GM23338 (cell line): ENCODE measurements around the gene MID1. TPM values are rescaled to one million over a fixed set of nuclear protein-coding genes. Genes with fewer than 3 reads are reported as not detected.

Source experiments
- ATAC-seq: fragments of 200-7000 bp; cut with Tn5 transposase; 3 replicates; pipeline ENCODE4 v1.9.1; 2020
- DNase-seq: peaks from one replicate; pipeline ENCODE4 v3.0.0-alpha.2; 2015; ENCODE audit warnings: low spot score
- H2AFZ ChIP-seq: fragments of 200-600 bp; sonication (generic); 2 replicates; pipeline ENCODE4 v1.8.0; 2016; ENCODE audit warnings: antibody characterized with exemption, mild to moderate bottlenecking, moderate library complexity
- H3F3A ChIP-seq: fragments of 200-600 bp; sonication (generic); replicated peaks from 2 replicates; pipeline ENCODE4 v1.8.0; 2017; ENCODE audit warnings: antibody characterized with exemption, mixed run types, low read depth
- H3K27ac ChIP-seq: fragments of 200-600 bp; sonication (generic); 2 replicates; pipeline ENCODE4 v1.6.1; 2016; ENCODE audit warnings: low read depth
- H3K27me3 ChIP-seq: fragments of 200-600 bp; sonication (generic); 2 replicates; pipeline ENCODE4 v1.8.0; 2016; ENCODE audit warnings: mild to moderate bottlenecking, mixed run types, moderate library complexity; ENCODE audit not compliant: insufficient read depth
- H3K36me3 ChIP-seq: fragments of 200-600 bp; sonication (generic); 2 replicates; pipeline ENCODE4 v1.8.0; 2016; ENCODE audit warnings: mild to moderate bottlenecking; ENCODE audit not compliant: insufficient read depth
- H3K4me1 ChIP-seq: fragments of 200-600 bp; sonication (generic); 2 replicates; pipeline ENCODE4 v1.8.0; 2016; ENCODE audit warnings: mild to moderate bottlenecking, moderate library complexity; ENCODE audit not compliant: insufficient read depth
- H3K4me2 ChIP-seq: fragments of 200-600 bp; sonication (generic); 2 replicates; pipeline ENCODE4 v1.7.1; 2017; ENCODE audit warnings: mixed run types
- H3K4me3 ChIP-seq: fragments of 200-600 bp; sonication (generic); 2 replicates; pipeline ENCODE4 v1.6.1; 2016; ENCODE audit warnings: mixed run types
- H3K79me2 ChIP-seq: fragments of 200-600 bp; sonication (generic); replicated peaks from 2 replicates; pipeline ENCODE4 v1.8.0; 2017; ENCODE audit warnings: mild to moderate bottlenecking; ENCODE audit not compliant: insufficient read depth
- H3K9me2 ChIP-seq: fragments of 200-600 bp; sonication (generic); 2 replicates; pipeline ENCODE4 v1.8.0; 2017; ENCODE audit not compliant: insufficient read depth
- H4K20me1 ChIP-seq: fragments of 200-600 bp; sonication (generic); replicated peaks from 2 replicates; pipeline ENCODE4 v1.8.0; 2017; ENCODE audit warnings: mild to moderate bottlenecking; ENCODE audit not compliant: insufficient read depth
- H3K27ac Mint-ChIP-seq: 2 replicates; pipeline ENCODE4 v1.8.0; 2020; ENCODE audit warnings: inconsistent platforms, mild to moderate bottlenecking, moderate library complexity, mixed read lengths
- H3K27me3 Mint-ChIP-seq: 3 replicates; pipeline ENCODE4 v1.8.0; 2022; ENCODE audit warnings: low read depth, mild to moderate bottlenecking, moderate library complexity, mixed read lengths, inconsistent platforms; ENCODE audit not compliant: insufficient read depth, poor library complexity
- H3K36me3 Mint-ChIP-seq: 3 replicates; pipeline ENCODE4 v1.8.0; 2021; ENCODE audit warnings: low read depth, mild to moderate bottlenecking, inconsistent platforms, moderate library complexity, mixed read lengths
- H3K4me1 Mint-ChIP-seq: 3 replicates; pipeline ENCODE4 v1.8.0; 2020; ENCODE audit warnings: mild to moderate bottlenecking, inconsistent platforms, mixed read lengths
- H3K4me3 Mint-ChIP-seq: 3 replicates; pipeline ENCODE4 v1.8.0; 2021; ENCODE audit warnings: moderate library complexity, mild to moderate bottlenecking, inconsistent platforms, mixed read lengths
- H3K9me3 Mint-ChIP-seq: 3 replicates; pipeline ENCODE4 v1.8.0; 2020; ENCODE audit warnings: moderate library complexity, mild to moderate bottlenecking, inconsistent platforms, mixed read lengths
- EZH2 ChIP-seq: fragments of 200-600 bp; sonication (generic); IDR thresholded peaks from one replicate; pipeline ENCODE4 v1.8.0; 2017; ENCODE audit warnings: antibody characterized with exemption, mild to moderate bottlenecking, low read depth; ENCODE audit not compliant: unreplicated experiment
- JUNB ChIP-seq: IDR thresholded peaks from one replicate; pipeline ENCODE4 v1.6.1; 2016; ENCODE audit warnings: antibody characterized with exemption; ENCODE audit not compliant: unreplicated experiment
- STAT1 ChIP-seq: IDR thresholded peaks from one replicate; pipeline ENCODE4 v1.6.1; 2016; ENCODE audit warnings: antibody characterized with exemption; ENCODE audit not compliant: unreplicated experiment
- ZNF114 ChIP-seq: fragments of 250-450 bp; sonication (Bioruptor Pico); IDR thresholded peaks from 2 replicates; pipeline ENCODE4 v1.5.0; 2020; ENCODE audit warnings: mild to moderate bottlenecking, moderate library complexity
- polyA plus RNA-seq: library from polyadenylated mRNA; unstranded; fragments of >200 nt; fragmentation: Nextera tagmentation; extraction: Ambion mirVana; gene quantifications from 2 replicates; pipeline ENCODE4 v1.2.1, GENCODE V29; 2016
- total RNA-seq: library from RNA; depleted of rRNA; stranded (reverse); fragments of >200 nt; shearing (Covaris generic); gene quantifications from 2 replicates; pipeline ENCODE4 v1.2.3, GENCODE V29; 2014
- TF ChIP-seq, protein P1 (sequence below), 2 experiments: fragments of 200-600 bp in 1 of 2; sonication (generic) in 1 of 2; conservative IDR thresholded peaks; 2 replicates each; pipeline versions ENCODE4 v1.5.1 to v1.6.1; 2016 to 2017; ENCODE audit warnings: antibody characterized with exemption in 2 of 2, low read depth in 2 of 2, mild to moderate bottlenecking in 2 of 2, moderate library complexity in 1 of 2
- TF ChIP-seq, protein P2 (sequence below): IDR thresholded peaks from one replicate; pipeline ENCODE4 v1.6.1; 2018; ENCODE audit warnings: antibody characterized with exemption; ENCODE audit not compliant: unreplicated experiment

The MID1 gene
- total and polyA plus RNA-seq, 2 experiments from 2014 or later: 27.2 to 39.3 TPM

DNA sequence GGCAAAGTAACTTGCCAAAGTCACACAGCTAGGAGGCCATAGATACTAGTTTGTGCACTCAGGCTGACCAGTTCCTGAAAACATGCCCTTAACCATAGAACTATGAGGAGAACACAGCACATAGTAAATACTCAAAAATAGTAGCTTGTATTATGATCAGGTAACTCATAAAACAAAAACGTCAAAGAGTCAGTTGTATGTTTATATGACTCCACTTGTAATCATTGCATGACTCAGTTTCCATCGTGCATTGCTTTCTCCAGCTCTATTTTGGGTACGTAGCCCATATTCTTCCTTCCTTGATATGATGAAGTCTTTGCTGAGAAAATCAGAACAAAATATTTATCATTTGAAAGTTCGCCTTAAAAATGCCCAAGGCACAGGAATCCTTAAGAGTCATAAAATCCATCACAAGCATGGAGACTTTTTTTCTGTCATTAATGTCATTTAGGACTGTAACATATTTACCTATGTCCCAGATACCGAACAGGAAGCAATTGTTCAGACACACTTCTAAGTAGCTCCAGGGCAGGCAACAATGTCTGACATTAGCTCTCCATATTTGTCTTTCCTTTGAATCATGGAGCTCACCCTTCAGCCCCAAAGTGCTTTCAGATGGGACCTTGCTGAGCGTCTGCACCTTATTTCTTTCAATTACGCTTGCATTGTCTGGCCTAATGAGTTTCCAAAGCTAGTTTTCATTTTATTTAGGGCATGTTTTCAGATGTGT, 11.2 kb upstream of the MID1 start:
- no peak overlapping the region for H3K27ac Mint-ChIP-seq
- no peaks in the 10 kb centered on the region for H4K20me1 ChIP-seq
- peaks cover 24% of the 10 kb centered on the region for H3K4me1 ChIP-seq
- no peak overlapping the region for H3K27ac ChIP-seq
- H3K4me1 Mint-ChIP-seq: peaks cover 16% of the 10 kb centered on the region
- no peaks in the 10 kb centered on the region for H3K27me3 Mint-ChIP-seq
- no peaks in the 10 kb centered on the region; the same call in 2 of the 3 replicates for H3K36me3 Mint-ChIP-seq
- TF ChIP-seq, protein P1, sequence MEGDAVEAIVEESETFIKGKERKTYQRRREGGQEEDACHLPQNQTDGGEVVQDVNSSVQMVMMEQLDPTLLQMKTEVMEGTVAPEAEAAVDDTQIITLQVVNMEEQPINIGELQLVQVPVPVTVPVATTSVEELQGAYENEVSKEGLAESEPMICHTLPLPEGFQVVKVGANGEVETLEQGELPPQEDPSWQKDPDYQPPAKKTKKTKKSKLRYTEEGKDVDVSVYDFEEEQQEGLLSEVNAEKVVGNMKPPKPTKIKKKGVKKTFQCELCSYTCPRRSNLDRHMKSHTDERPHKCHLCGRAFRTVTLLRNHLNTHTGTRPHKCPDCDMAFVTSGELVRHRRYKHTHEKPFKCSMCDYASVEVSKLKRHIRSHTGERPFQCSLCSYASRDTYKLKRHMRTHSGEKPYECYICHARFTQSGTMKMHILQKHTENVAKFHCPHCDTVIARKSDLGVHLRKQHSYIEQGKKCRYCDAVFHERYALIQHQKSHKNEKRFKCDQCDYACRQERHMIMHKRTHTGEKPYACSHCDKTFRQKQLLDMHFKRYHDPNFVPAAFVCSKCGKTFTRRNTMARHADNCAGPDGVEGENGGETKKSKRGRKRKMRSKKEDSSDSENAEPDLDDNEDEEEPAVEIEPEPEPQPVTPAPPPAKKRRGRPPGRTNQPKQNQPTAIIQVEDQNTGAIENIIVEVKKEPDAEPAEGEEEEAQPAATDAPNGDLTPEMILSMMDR (conservative IDR thresholded peaks at IDR 0.05; ENCODE audit: low read depth in 2 of 2): no peak
- TF ChIP-seq STAT1 (no peak), JUNB (no peak), ZNF114 (CRISPR knock-in tag) (no peak)
- no peaks in the 10 kb centered on the region for H3K9me2 ChIP-seq
- H3F3A ChIP-seq: no peaks in the 10 kb centered on the region
- H3K79me2 ChIP-seq: no peaks in the 10 kb centered on the region
- no peaks in the 10 kb centered on the region for H3K36me3 ChIP-seq
- H3K4me3 ChIP-seq: no peak overlapping the region
- no peak overlapping the region for H2AFZ ChIP-seq
- DNase-seq (no peak), ATAC-seq (no peak)
- no peak overlapping the region for H3K4me2 ChIP-seq
- H3K9me3 Mint-ChIP-seq: peaks cover 7% of the 10 kb centered on the region; the same call in 2 of the 3 replicates
- no peaks in the 10 kb centered on the region for H3K27me3 ChIP-seq
- H3K4me3 Mint-ChIP-seq: no peak overlapping the region

DNA sequence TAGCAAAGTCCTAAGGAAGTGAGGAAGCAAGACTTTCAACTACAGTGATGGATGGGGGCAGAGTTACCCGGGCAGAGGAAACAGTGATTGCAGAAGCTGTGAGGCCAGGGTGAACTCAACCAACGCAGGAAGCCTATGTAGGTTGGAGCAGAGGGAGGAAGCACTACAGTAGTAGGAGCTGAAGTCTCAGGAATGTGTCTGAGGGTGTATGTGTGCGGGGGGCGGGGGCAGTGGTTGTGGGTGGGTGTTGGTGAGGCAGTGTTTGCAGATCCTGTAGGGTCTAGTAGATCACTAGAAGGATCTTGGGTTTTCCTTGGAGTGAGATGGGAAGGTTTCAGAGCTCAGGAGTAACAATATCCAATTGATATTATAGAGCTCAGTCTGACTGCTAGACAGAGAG, 9.9 kb upstream of the MID1 start:
- TF ChIP-seq EZH2: no peak
- TF ChIP-seq, protein P2, sequence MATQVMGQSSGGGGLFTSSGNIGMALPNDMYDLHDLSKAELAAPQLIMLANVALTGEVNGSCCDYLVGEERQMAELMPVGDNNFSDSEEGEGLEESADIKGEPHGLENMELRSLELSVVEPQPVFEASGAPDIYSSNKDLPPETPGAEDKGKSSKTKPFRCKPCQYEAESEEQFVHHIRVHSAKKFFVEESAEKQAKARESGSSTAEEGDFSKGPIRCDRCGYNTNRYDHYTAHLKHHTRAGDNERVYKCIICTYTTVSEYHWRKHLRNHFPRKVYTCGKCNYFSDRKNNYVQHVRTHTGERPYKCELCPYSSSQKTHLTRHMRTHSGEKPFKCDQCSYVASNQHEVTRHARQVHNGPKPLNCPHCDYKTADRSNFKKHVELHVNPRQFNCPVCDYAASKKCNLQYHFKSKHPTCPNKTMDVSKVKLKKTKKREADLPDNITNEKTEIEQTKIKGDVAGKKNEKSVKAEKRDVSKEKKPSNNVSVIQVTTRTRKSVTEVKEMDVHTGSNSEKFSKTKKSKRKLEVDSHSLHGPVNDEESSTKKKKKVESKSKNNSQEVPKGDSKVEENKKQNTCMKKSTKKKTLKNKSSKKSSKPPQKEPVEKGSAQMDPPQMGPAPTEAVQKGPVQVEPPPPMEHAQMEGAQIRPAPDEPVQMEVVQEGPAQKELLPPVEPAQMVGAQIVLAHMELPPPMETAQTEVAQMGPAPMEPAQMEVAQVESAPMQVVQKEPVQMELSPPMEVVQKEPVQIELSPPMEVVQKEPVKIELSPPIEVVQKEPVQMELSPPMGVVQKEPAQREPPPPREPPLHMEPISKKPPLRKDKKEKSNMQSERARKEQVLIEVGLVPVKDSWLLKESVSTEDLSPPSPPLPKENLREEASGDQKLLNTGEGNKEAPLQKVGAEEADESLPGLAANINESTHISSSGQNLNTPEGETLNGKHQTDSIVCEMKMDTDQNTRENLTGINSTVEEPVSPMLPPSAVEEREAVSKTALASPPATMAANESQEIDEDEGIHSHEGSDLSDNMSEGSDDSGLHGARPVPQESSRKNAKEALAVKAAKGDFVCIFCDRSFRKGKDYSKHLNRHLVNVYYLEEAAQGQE: no peak
- Histone ChIP-seq H3K9me2 (no peaks in the 10 kb centered on the region), H3K27me3 (no peaks in the 10 kb centered on the region), H3K4me3 (no peak overlapping the region), H3K36me3 (no peaks in the 10 kb centered on the region), H4K20me1 (no peaks in the 10 kb centered on the region), H3F3A (no peaks in the 10 kb centered on the region), H3K27ac (no peak overlapping the region), H3K4me1 (peaks cover 16% of the 10 kb centered on the region), H3K79me2 (no peaks in the 10 kb centered on the region), H3K4me2 (no peak overlapping the region), H2AFZ (no peak overlapping the region)
- H3K4me1 Mint-ChIP-seq: peaks cover 13% of the 10 kb centered on the region
- H3K27me3 Mint-ChIP-seq: no peaks in the 10 kb centered on the region
- H3K36me3 Mint-ChIP-seq: no peaks in the 10 kb centered on the region; the same call in 2 of the 3 replicates
- no peak overlapping the region for H3K4me3 Mint-ChIP-seq
- DNase-seq: no peak
- peaks cover 7% of the 10 kb centered on the region; the same call in 2 of the 3 replicates for H3K9me3 Mint-ChIP-seq
- no peak overlapping the region for H3K27ac Mint-ChIP-seq
- ATAC-seq: no peak
